Stimulated activated naive CD4-positive, alpha-beta T cell (primary cell): ENCODE results near the gene ZNF500.

Experiments
- DNase-seq, 6 experiments: peaks; one replicate each; lab custom pipeline; 2025; lab: John Stamatoyannopoulos, UW

ZNF500 gene

DNA sequence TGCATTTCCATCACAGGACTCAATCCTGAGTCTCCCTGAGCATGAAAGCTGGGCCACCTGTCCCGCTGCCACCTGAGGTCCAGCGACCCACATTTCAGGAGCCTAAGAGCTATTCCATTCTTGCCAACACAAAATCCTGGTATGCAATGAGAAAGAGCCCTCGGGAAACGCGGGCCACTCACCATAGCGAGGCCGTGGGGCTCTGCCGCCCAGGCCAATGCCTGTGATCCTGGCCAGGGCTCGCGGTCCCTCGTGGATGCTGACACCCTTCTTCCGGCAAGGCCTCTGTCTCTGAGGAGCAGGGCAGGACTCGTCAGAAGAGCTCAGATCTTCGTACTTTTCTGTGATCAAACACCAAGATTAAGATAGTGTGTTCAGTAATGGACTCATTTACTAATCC is 62.0 kb downstream of the ZNF500 start:
- DNase-seq, result no peak

DNA sequence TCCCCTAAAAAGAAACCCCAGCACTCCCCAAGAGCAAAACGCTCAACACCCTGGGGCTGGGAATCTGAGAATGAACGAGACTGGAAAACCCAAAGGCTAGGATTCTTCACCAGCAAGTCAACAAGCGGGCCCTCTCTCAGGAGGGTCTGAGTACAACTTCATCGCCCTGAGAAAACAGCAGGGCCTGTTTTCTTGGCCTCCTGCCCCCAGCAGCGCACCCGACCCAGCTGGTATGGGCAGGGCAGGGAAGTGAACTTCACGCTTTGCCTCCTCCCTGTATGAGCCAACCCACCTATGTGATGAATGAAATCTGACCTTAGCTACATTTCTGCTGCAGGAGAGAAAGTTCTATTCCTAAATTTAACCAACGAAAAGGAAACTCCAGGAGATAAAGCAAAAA is 62.5 kb downstream of the ZNF500 start:
- DNase-seq, result no peak

DNA sequence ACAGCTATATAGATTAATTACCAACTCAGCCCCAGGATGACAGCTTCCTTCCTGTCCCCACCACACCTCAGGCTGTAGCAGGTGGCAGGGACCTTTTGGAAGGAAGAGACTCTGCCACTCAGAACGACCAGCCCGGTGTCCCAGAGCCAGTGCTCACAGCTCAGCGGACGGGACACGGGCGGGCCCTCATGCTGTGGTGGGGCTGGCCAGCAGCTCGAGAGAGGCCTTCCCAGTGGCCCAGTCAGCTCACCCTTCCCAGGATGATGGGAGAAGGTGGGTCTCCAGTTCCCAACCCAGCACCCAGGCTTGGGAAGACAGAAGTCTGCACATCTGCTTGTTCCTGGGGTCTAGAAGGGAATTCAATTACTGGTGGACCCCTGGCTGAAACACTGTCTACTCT is 63.1 kb downstream of the ZNF500 start:
- DNase-seq, result no peak

DNA sequence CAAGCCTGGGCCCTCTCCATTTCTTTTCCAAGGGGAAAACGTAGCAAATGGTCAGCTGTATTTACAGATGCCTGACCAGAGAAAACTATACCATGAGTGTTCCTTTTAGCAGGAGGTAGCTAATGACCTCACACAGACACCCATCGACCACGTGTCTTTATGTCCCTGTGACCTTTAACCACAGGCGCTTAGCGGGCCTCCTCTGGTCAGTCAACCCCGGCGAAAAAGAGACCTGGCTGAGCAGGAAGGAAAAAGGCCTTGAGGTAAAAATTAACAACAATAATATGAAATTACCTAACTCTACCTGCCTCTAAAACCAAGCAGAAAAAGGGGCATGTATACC is 64.5 kb downstream of the ZNF500 start:
- no peak for DNase-seq

DNA sequence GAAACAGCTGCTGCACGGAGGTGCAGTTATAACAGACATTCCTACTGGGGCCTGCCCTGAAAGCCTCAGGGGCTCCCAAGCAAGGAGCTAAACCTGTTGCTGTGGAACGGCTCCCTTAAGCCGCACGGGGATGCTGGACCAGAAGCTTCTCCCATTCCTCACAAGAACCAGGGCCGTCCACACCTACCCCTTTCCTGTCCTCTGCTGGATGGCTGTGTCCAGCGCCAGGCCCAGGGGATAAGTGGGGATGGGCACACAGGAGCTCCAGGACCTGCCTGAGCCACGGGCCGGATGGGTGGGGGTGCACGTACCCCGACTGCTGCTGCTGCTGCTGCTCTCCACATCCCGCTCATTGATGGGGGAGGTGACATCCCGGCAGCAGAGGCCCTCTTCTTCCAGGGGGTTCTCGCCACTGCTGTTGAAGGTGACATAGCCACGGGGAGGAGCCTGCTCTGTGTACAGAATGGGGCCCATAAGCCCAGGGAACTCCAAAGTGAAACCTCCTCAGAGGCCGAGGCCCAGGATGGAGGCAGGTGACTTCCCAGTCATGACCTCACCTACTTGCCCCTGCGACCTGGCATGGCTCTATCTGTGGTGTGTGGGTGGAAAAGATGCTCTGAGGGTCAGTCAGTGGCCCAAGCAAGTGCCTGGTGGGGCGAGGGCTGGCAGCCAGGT is 65.0 kb downstream of the ZNF500 start:
- DNase-seq, result no peak

DNA sequence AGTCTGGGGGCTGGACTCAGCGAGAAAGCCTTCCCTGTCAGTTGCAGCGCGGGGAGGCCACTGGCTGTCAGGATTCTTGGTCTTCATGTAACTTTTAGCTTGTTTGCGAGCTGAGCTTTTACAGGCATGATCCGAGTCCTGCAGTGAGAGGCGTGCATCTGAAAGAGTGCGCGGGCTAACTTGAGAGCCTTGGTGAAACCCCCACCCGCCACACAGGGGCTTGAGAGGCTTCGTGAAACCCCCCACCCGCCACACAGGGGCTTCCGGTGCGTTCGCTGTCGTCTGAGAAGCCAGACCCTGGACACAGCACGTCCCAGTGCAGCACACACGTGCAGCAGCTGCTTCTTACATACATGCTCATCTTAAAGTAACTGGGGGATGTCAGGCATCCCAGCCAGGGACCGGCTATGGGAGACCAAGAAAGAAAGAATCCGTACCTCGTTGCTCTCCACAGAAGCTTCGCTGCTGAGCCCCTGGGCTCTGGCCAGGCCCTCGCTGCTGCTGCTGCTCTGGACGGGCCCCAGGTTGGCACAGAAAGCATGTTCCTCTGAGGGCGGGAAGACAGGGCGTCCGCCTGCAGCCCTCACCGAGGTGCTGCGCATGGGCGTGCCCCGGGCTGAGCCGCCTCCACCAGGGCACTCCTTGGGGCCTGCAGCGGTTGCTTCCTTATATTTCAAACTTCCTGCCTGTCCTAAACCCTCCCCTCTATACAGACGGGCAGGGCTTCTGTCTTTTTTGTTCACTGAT is 65.8 kb downstream of the ZNF500 start:
- no peak for DNase-seq

DNA sequence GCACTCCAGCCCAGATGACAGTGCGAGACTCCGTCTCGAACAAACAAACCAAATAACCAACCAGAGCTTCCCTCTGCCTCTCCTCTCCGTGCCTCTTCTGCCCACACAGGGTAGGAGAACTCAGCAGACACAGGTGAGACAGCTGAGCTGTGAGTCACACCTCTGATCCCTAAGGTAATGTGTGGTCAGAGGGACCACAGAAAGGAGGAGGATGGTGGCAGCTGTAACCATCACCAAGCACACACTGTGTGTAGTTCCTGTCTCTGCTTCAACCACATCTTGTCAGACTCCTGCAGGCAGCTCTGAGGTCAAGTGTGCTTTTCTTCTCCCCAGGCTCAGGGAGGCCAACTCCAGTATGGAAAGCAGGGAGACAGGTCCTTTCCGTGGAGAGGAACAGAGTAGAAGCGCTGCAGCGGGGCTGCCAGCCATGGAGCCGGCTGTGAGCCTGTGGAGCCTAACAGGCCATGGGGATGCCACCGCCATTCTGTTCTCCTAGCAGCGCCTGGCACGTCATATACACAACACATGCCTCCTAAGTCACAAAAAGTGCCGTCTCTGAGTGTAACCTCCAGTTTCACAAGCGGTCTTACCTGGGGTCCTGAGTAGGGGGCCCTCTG is 66.5 kb downstream of the ZNF500 start:
- no peak for DNase-seq

DNA sequence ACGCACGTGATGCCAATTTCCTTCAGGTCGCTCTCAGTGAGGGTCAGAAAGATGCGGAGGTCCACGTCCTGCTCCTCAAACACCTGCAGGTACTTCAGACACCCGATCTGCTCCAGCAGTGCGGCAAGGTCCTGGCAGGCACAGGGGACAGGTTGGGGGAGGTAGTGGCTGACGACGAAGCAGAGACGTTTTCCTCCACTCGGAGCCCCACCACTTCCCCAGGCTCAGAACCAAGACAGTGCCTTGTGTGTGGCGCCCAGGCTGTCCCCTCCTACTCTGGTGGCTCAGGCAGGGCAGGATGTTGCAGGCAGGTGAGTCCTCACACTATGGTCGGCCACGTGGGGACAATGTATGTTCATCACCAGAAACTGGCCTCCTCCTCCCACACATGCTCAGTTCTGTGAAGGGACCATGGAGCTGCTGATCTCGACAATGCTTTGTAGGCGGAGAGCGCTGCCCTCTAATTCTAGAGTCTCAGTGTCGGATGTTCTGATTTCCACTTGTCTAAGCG is 67.9 kb downstream of the ZNF500 start:
- DNase-seq, result no peak

DNA sequence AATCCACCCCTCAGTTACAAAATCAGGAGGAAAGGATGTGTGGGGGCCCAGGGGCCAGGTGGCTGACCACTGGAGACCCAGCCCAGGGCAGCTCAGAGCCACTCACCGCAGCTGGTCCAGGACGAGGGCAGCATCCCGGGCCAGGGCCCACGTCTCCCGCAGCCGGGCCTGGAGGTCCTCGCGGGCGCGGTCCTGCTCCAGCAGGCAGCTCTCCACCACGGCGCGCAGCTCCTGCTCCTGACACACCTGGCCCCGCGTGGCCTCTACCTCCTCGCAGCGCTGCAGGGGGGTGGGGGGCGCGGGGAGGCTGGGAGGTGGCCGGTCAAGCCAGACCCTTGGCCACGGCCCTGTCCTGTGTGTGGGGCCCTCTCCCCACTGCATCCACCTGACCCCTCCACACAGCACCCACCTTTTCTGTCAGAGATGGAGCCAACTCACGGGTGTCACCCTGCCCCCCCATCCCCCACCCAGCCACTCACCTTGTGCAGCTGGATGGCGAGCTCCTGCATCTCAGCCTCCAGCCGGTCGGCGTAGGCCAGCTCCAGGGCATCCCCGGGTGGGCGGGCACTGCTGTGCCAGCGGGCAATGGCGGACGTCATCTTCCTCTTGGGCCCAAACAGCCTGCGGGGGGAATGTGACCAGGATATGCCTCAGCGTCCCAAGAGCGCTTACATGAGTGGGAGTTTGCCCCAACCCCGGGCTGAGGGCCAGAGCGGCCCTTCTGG is 68.5 kb downstream of the ZNF500 start:
- DNase-seq, result no peak
